Sigmoid colon (tissue), 7 donors: Measurements from ENCODE around the gene VGF. TPM values are rescaled to one million over a fixed set of nuclear protein-coding genes. Genes with fewer than 3 reads are reported as not detected.

ENCODE experiments used
- DNase-seq: peaks from one replicate; pipeline ENCODE4 v3.0.0-alpha.2; 2019
- H3K27ac ChIP-seq, 4 donors: fragments of 200-600 bp; sonication (generic); one replicate each; pipeline ENCODE4 v1.5.1; 2016 to 2019; ENCODE audit warnings: mild to moderate bottlenecking in 1 of 4
- H3K27me3 ChIP-seq, 3 donors: fragments of 200-600 bp; sonication (generic); one replicate each; pipeline ENCODE4 v1.5.1; 2019; ENCODE audit warnings: mild to moderate bottlenecking in 1 of 3
- H3K36me3 ChIP-seq, 4 donors: fragments of 200-600 bp; sonication (generic); one replicate each; pipeline ENCODE4 v1.5.1; 2016 to 2019
- H3K4me1 ChIP-seq, 4 donors: fragments of 200-600 bp; sonication (generic); one replicate each; pipeline ENCODE4 v1.5.1; 2017 to 2019
- H3K4me3 ChIP-seq, 4 donors: fragments of 200-600 bp; sonication (generic); one replicate each; pipeline ENCODE4 v1.5.1; 2017 to 2019; ENCODE audit warnings: mild to moderate bottlenecking in 2 of 4, moderate library complexity in 1 of 4
- H3K9me3 ChIP-seq, 4 donors: fragments of 200-600 bp in 3 of 4; sonication (generic) in 3 of 4; one replicate each; pipeline versions ENCODE4 v1.5.1 to v1.6.1; 2013 to 2019
- EP300 ChIP-seq, 4 donors: sonication (generic); formaldehyde crosslinking; IDR thresholded peaks; one replicate each; pipeline ENCODE4 v1.6.1; 2017; ENCODE audit warnings: antibody characterized with exemption in 4 of 4
- POLR2A ChIP-seq, 2 donors: fragments of 450-650 bp; IDR thresholded peaks; one replicate each; pipeline ENCODE4 v1.6.1; 2016; ENCODE audit warnings: antibody characterized with exemption in 2 of 2, mild to moderate bottlenecking in 2 of 2, moderate library complexity in 2 of 2
- POLR2AphosphoS5 ChIP-seq, 4 donors: sonication (generic); formaldehyde crosslinking; IDR thresholded peaks; one replicate each; pipeline ENCODE4 v1.6.1; 2017; ENCODE audit warnings: antibody characterized with exemption in 4 of 4
- WGBS, 2 donors: extraction: QIAGEN DNeasy Blood & Tissue Kit; methylation state at CpG; one replicate each; pipeline ENCODE4 v1.1.7; 2013; 5-methylcytosine and 5-hydroxymethylcytosine counted together
- intact Hi-C: fragments of 100-400 bp; cut with DNase I; formaldehyde crosslinking; loops from one replicate; pipeline ENCODE4 v1.15.1; 2023
- polyA plus RNA-seq, 3 donors: library from polyadenylated mRNA; stranded (reverse); fragments of 200-250 nt; gene quantifications; one replicate each; pipeline ENCODE4 v1.2.3, GENCODE V29; 2013
- total RNA-seq, 4 donors: library from RNA; depleted of rRNA; stranded (reverse); fragments of >200 nt; gene quantifications; one replicate each; pipeline ENCODE4 v1.1.0, GENCODE V29; 2016
- TF ChIP-seq, protein P1 (sequence below), 4 experiments: fragments of 450-650 bp in 3 of 4; fragments of 200-600 bp in 1 of 4; IDR thresholded peaks; one replicate each; pipeline ENCODE4 v1.5.1; 2016 to 2019; ENCODE audit warnings: antibody characterized with exemption in 4 of 4, mild to moderate bottlenecking in 3 of 4, moderate library complexity in 2 of 4
- donor health status: healthy with polysubstance abuse.
- donor health status: Bipolar disorder and iron deficiency.
- donor health status: healthy.

Gene VGF
- total RNA-seq (under 1 TPM in 2 of 4 donors, not detected in 2; 0.55 to 0.68 TPM), polyA plus RNA-seq (under 1 TPM in 1 of 3 donors, not detected in 2; 0.54 TPM)

DNA sequence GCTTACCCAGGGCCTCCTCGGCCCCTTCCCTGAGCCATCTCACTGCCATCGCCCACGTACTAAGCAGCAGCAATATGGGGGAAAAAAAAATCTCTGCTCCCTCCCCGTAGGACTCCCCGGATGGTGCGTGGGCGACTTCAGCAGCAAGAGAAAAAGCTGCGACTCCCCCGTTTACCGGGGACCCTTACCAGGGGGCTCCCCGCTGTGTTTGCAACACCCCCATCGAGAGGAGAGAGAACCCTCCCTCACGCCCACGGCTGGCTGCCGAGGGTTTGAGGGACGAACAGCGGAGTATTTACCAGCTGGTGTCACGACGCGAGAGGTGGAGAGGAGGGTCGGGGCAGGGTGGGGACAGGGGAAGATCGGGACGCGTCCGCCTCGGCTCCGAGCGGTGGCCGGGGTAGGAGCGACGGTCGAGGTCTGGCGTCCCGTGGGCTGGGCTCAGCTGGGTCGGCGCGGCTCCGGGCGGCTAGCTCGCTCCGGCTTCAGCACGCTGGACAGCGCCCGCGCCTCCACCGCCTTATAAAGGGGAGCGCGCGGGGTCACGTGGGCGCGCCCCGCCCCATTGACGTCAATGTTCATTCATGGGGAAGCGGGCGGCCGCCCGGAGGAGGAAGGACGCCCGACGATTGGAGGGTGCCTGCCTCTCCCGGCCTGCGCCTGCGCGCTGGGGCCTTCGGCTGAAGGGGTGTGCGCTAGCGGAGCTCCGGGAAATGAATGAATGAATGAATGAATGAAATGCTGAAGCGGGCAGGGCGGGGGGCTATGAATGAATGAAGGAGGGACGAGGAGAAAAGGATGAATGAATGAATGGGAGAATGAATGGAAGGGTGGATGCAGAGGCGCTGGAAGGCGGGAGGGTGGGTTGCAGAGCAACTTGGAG, at the start of gene VGF:
TSS of gene VGF (minus strand) at position 495 of the 883 bp plus-strand sequence. CDS start 726 bp downstream, outside the sequence.
- H3K36me3 ChIP-seq, result peaks cover 0 to 14% (median 2%) of the 10 kb centered on the region in 4 donors
- intact Hi-C loops, result loop anchor here (10.0 kb wide), 1 partner anchor 271 kb away; the partner anchor contains the start of gene ACHE
- 3 to 4% methylated on average over 74 of the region's 74 CpGs for WGBS, 2 donors
- DNase-seq, result peak; percentile 92
- peak in 2 of 4 donors; percentile 39 to 72 for TF ChIP-seq POLR2AphosphoS5 (IDR thresholded peaks at IDR 0.05)
- TF ChIP-seq POLR2A (IDR thresholded peaks at IDR 0.05), result no peak
- TF ChIP-seq, protein P1, sequence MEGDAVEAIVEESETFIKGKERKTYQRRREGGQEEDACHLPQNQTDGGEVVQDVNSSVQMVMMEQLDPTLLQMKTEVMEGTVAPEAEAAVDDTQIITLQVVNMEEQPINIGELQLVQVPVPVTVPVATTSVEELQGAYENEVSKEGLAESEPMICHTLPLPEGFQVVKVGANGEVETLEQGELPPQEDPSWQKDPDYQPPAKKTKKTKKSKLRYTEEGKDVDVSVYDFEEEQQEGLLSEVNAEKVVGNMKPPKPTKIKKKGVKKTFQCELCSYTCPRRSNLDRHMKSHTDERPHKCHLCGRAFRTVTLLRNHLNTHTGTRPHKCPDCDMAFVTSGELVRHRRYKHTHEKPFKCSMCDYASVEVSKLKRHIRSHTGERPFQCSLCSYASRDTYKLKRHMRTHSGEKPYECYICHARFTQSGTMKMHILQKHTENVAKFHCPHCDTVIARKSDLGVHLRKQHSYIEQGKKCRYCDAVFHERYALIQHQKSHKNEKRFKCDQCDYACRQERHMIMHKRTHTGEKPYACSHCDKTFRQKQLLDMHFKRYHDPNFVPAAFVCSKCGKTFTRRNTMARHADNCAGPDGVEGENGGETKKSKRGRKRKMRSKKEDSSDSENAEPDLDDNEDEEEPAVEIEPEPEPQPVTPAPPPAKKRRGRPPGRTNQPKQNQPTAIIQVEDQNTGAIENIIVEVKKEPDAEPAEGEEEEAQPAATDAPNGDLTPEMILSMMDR (IDR thresholded peaks at IDR 0.05), result no peak
- H3K4me1 ChIP-seq, result peaks cover 0 to 51% (median 47%) of the 10 kb centered on the region in 4 donors
- no peak within 1 kb of the TSS for H3K27ac ChIP-seq
- H3K4me3 ChIP-seq, result no peak within 1 kb of the TSS
- H3K9me3 ChIP-seq, result no peaks in the 10 kb centered on the region
- H3K27me3 ChIP-seq, result peaks cover 59 to 98% (median 92%) of the 10 kb centered on the region in 3 donors

DNA sequence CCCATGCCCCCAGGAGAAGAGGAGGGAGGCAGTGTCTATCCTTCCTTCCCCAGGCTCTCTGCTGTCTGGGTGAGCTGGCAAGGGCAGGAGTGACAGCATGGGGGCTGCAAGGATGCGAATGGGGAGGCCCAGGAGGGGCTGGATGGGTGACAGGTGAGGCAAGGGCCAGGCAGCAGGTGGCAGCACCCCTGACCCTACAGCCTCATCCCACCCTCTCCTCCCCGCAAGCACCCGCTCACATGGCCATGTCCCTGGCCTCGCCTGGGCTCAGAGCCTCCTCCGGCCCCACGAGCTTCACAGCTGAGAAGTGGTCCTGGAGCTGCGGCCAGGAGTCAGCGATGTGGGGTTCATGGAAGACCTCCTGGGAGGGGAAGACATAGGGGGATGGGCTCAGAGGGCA, 46.6 kb upstream of the VGF start:
- 94 to 96% methylated on average over 8 of the region's 8 CpGs for WGBS, 2 donors
- TF ChIP-seq EP300 (IDR thresholded peaks at IDR 0.05) (no peak), POLR2AphosphoS5 (IDR thresholded peaks at IDR 0.05) (no peak), POLR2A (IDR thresholded peaks at IDR 0.05) (no peak)
- TF ChIP-seq, protein P1 (IDR thresholded peaks at IDR 0.05), result no peak
- H3K4me1 ChIP-seq, result peaks cover 0 to 26% (median 20%) of the 10 kb centered on the region in 4 donors
- no peak overlapping the region for H3K27ac ChIP-seq
- intact Hi-C loops, result loop anchor here (10.0 kb wide), 1 partner anchor 73 kb away; no protein-coding TSS in a partner anchor
- H3K9me3 ChIP-seq, result no peaks in the 10 kb centered on the region
- H3K36me3 ChIP-seq, result peaks cover 18 to 88% (median 54%) of the 10 kb centered on the region in 4 donors
- no peak for DNase-seq
- no peaks in the 10 kb centered on the region for H3K27me3 ChIP-seq
- no peak overlapping the region for H3K4me3 ChIP-seq

DNA sequence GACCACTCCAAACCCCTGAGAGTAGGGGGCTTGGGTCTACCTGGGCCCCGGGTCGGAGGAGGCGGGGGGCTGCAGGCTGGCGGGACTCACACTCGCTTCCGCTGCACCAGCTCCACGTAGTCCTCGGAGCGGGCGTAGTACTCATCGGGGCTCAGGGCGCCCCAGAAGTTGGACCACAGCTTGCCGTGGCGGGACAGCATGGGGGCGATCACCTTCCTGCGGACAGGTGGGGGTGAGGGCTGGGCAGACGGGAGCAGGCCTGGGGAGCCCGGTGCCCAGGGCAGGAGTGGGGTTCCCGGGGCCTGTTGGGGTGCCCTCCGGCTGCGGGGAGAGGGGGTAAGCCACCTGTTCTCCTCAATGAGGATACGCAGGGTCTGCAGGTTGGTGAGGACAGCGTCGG, 46.1 kb upstream of the VGF start:
- Histone ChIP-seq H3K27me3 (no peaks in the 10 kb centered on the region), H3K9me3 (no peaks in the 10 kb centered on the region), H3K36me3 (peaks cover 18 to 93% (median 54%) of the 10 kb centered on the region in 4 donors), H3K27ac (no peak overlapping the region), H3K4me3 (no peak overlapping the region), H3K4me1 (peaks cover 0 to 21% (median 16%) of the 10 kb centered on the region in 4 donors)
- TF ChIP-seq, protein P1 (IDR thresholded peaks at IDR 0.05), result no peak
- TF ChIP-seq EP300 (IDR thresholded peaks at IDR 0.05), result no peak
- no peak for TF ChIP-seq POLR2AphosphoS5 (IDR thresholded peaks at IDR 0.05)
- TF ChIP-seq POLR2A (IDR thresholded peaks at IDR 0.05), result no peak
- no peak for DNase-seq
- 97 to 98% methylated on average over 24 of the region's 24 CpGs for WGBS, 2 donors
- intact Hi-C loops, result loop anchor here (10.0 kb wide), 1 partner anchor 73 kb away; no protein-coding TSS in a partner anchor

DNA sequence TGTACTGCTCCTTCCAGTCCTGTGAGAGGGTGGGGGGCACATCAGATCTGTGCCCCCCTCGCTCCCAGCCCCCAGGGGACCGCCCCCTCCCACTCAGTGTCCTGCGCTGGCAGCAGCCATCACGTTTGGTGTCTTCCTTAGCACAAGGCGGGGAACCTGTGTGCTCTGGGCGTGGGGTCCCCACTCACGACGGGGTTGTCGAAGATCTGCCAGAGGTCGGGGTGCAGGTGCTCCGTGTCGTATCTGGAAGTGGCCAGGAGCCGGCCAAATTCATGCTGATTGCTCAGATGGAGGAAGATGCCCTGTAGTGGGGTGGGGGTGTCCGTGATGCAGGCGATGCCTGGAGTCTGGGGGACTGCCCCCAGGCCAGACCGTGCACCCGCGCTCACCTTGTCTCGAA, 44.8 kb upstream of the VGF start:
- intact Hi-C loops, result loop anchor here (10.0 kb wide), 1 partner anchor 75 kb away; no protein-coding TSS in a partner anchor
- TF ChIP-seq POLR2A (IDR thresholded peaks at IDR 0.05), result no peak
- Histone ChIP-seq H3K27me3 (no peaks in the 10 kb centered on the region), H3K36me3 (peaks cover 18 to 93% (median 51%) of the 10 kb centered on the region in 4 donors), H3K4me1 (peaks cover 0 to 7% (median 5%) of the 10 kb centered on the region in 4 donors), H3K9me3 (no peaks in the 10 kb centered on the region), H3K4me3 (no peak overlapping the region), H3K27ac (no peak overlapping the region)
- no peak for DNase-seq
- WGBS, 2 donors, result 93 to 95% methylated on average over 19 of the region's 19 CpGs

DNA sequence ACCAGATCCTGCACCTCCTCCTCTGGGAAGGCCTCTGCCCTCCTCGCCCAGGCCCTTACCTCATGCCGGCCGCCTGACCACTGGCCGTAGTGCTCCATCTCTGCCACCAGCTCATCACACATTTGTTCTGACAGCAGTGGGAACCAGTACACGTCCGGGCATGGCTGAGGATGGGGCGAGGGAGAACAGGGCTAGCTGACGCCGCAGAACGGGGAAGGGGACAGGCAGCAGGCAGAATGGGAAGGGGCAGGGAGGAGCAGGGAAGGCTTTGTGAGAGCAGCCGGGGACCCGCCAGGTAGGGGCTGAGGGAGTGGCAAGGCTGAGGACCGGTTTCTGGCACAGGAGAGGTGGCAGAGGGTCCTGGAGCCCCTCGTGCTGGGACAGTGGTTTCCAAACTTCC, 43.4 kb upstream of the VGF start:
- Histone ChIP-seq H3K9me3 (no peaks in the 10 kb centered on the region), H3K27ac (no peak overlapping the region), H3K36me3 (peaks cover 18 to 79% (median 44%) of the 10 kb centered on the region in 4 donors), H3K4me1 (no peaks in the 10 kb centered on the region), H3K27me3 (peaks cover 0 to 4% (median 0%) of the 10 kb centered on the region in 3 donors), H3K4me3 (no peak overlapping the region)
- WGBS, 2 donors, result 92 to 96% methylated on average over 14 of the region's 14 CpGs
- DNase-seq, result no peak
- intact Hi-C loops, result no loop called here
- TF ChIP-seq EP300 (IDR thresholded peaks at IDR 0.05) (no peak), POLR2A (IDR thresholded peaks at IDR 0.05) (no peak), POLR2AphosphoS5 (IDR thresholded peaks at IDR 0.05) (no peak)
- TF ChIP-seq, protein P1 (IDR thresholded peaks at IDR 0.05), result no peak
